ENCODE measurements around the gene REC8.
A peak's percentile ranks its signal among the peaks of the same experiment; 100 is the strongest.

Gene REC8

GRCh38 chr14:24160850-24161804, 10.8 kb upstream of the REC8 start, which contains the start of gene IRF9:
Gene IRF9, plus strand, starts transcription at chr14:24161265. Its CDS starts 880 bp downstream, at chr14:24162145.
- peak; percentile 99 for DNase-seq (ENCODE audit: low read depth, low spot score)
- H3K4me3 ChIP-seq (ENCODE audit: low read length) = 0 out of 2 replicates have a peak within 1 kb of the TSS, but pooled peaks have one; percentile 4
- no peaks in the 10 kb centered on the region for H3K9me3 ChIP-seq (ENCODE audit: control insufficient read depth, insufficient read depth, low read length)
- H3K27ac ChIP-seq (ENCODE audit: low read length) = no peak within 1 kb of the TSS
- H3K4me1 ChIP-seq (ENCODE audit: control insufficient read depth, insufficient read depth, low read length) = no peaks in the 10 kb centered on the region
- WGBS (ENCODE audit: insufficient coverage, insufficient read length) = no CpG with 5 or more reads among the region's 12 CpGs
- H3K36me3 ChIP-seq (ENCODE audit: control insufficient read depth, insufficient read depth, low read length) = peaks cover 31% of the 10 kb centered on the region
- no peaks in the 10 kb centered on the region for H3K27me3 ChIP-seq (ENCODE audit: control insufficient read depth, insufficient read depth, low read length)

GRCh38 chr14:24162093-24162492, 9.8 kb upstream of the REC8 start:
- no CpG with 5 or more reads among the region's 8 CpGs for WGBS (ENCODE audit: insufficient coverage, insufficient read length)
- Histone ChIP-seq H3K4me3 (ENCODE audit: low read length) (no peak overlapping the region), H3K36me3 (ENCODE audit: control insufficient read depth, insufficient read depth, low read length) (peaks cover 27% of the 10 kb centered on the region), H3K27me3 (ENCODE audit: control insufficient read depth, insufficient read depth, low read length) (no peaks in the 10 kb centered on the region), H3K4me1 (ENCODE audit: control insufficient read depth, insufficient read depth, low read length) (no peaks in the 10 kb centered on the region), H3K9me3 (ENCODE audit: control insufficient read depth, insufficient read depth, low read length) (no peaks in the 10 kb centered on the region), H3K27ac (ENCODE audit: low read length) (no peak overlapping the region)
- no peak for DNase-seq (ENCODE audit: low read depth, low spot score)

GRCh38 chr14:24164518-24164991, 7.3 kb upstream of the REC8 start:
- DNase-seq (ENCODE audit: low read depth, low spot score) = no peak
- no peaks in the 10 kb centered on the region for H3K9me3 ChIP-seq (ENCODE audit: control insufficient read depth, insufficient read depth, low read length)
- H3K36me3 ChIP-seq (ENCODE audit: control insufficient read depth, insufficient read depth, low read length) = peaks cover 16% of the 10 kb centered on the region
- H3K27me3 ChIP-seq (ENCODE audit: control insufficient read depth, insufficient read depth, low read length) = no peaks in the 10 kb centered on the region
- no CpG with 5 or more reads among the region's 14 CpGs for WGBS (ENCODE audit: insufficient coverage, insufficient read length)
- H3K4me1 ChIP-seq (ENCODE audit: control insufficient read depth, insufficient read depth, low read length) = no peaks in the 10 kb centered on the region
- no peak overlapping the region for H3K27ac ChIP-seq (ENCODE audit: low read length)
- H3K4me3 ChIP-seq (ENCODE audit: low read length) = no peak overlapping the region

GRCh38 chr14:24165785-24166184, 6.1 kb upstream of the REC8 start:
- H3K36me3 ChIP-seq (ENCODE audit: control insufficient read depth, insufficient read depth, low read length) = peaks cover 12% of the 10 kb centered on the region
- no CpG with 5 or more reads among the region's 5 CpGs for WGBS (ENCODE audit: insufficient coverage, insufficient read length)
- H3K4me1 ChIP-seq (ENCODE audit: control insufficient read depth, insufficient read depth, low read length) = no peaks in the 10 kb centered on the region

GRCh38 chr14:24167469-24168114, 4.3 kb upstream of the REC8 start:
- H3K27ac ChIP-seq (ENCODE audit: low read length) = no peak overlapping the region
- peaks cover 4% of the 10 kb centered on the region; the same call in 1 of the 2 replicates for H3K4me1 ChIP-seq (ENCODE audit: control insufficient read depth, insufficient read depth, low read length)
- no peaks in the 10 kb centered on the region for H3K27me3 ChIP-seq (ENCODE audit: control insufficient read depth, insufficient read depth, low read length)
- DNase-seq (ENCODE audit: low read depth, low spot score) = no peak
- H3K9me3 ChIP-seq (ENCODE audit: control insufficient read depth, insufficient read depth, low read length) = no peaks in the 10 kb centered on the region
- no CpG with 5 or more reads among the region's 3 CpGs for WGBS (ENCODE audit: insufficient coverage, insufficient read length)
- no peak overlapping the region for H3K4me3 ChIP-seq (ENCODE audit: low read length)
- H3K36me3 ChIP-seq (ENCODE audit: control insufficient read depth, insufficient read depth, low read length) = peaks cover 12% of the 10 kb centered on the region

More at GRCh38 chr14:24165785-24166184, 6.1 kb upstream of the REC8 start:
- no peaks in the 10 kb centered on the region for H3K9me3 ChIP-seq (ENCODE audit: control insufficient read depth, insufficient read depth, low read length)
- no peak overlapping the region for H3K27ac ChIP-seq (ENCODE audit: low read length)
- H3K27me3 ChIP-seq (ENCODE audit: control insufficient read depth, insufficient read depth, low read length) = no peaks in the 10 kb centered on the region
- no peak overlapping the region for H3K4me3 ChIP-seq (ENCODE audit: low read length)
- DNase-seq (ENCODE audit: low read depth, low spot score) = no peak

GRCh38 chr14:24172261-24172860, 481 bp downstream of the REC8 start:
- H3K4me1 ChIP-seq (ENCODE audit: control insufficient read depth, insufficient read depth, low read length) = peaks cover 4% of the 10 kb centered on the region; the same call in 1 of the 2 replicates
- no peak for DNase-seq (ENCODE audit: low read depth, low spot score)
- no peaks in the 10 kb centered on the region; the same call in 1 of the 2 replicates for H3K36me3 ChIP-seq (ENCODE audit: control insufficient read depth, insufficient read depth, low read length)
- H3K4me3 ChIP-seq (ENCODE audit: low read length) = peak overlapping the region; percentile 42; the same call in 1 of the 2 replicates
- no peaks in the 10 kb centered on the region for H3K27me3 ChIP-seq (ENCODE audit: control insufficient read depth, insufficient read depth, low read length)
- WGBS (ENCODE audit: insufficient coverage, insufficient read length) = no CpG with 5 or more reads among the region's 30 CpGs
- H3K27ac ChIP-seq (ENCODE audit: low read length) = no peak overlapping the region
- no peaks in the 10 kb centered on the region for H3K9me3 ChIP-seq (ENCODE audit: control insufficient read depth, insufficient read depth, low read length)

GRCh38 chr14:24172871-24173281, 996 bp downstream of the REC8 start:
- Histone ChIP-seq H3K4me1 (ENCODE audit: control insufficient read depth, insufficient read depth, low read length) (peaks cover 4% of the 10 kb centered on the region; the same call in 1 of the 2 replicates), H3K4me3 (ENCODE audit: low read length) (no peak overlapping the region), H3K36me3 (ENCODE audit: control insufficient read depth, insufficient read depth, low read length) (peaks cover 3% of the 10 kb centered on the region; the same call in 1 of the 2 replicates), H3K27me3 (ENCODE audit: control insufficient read depth, insufficient read depth, low read length) (no peaks in the 10 kb centered on the region), H3K27ac (ENCODE audit: low read length) (no peak overlapping the region), H3K9me3 (ENCODE audit: control insufficient read depth, insufficient read depth, low read length) (no peaks in the 10 kb centered on the region)
- DNase-seq (ENCODE audit: low read depth, low spot score) = no peak
- WGBS (ENCODE audit: insufficient coverage, insufficient read length) = no CpG with 5 or more reads among the region's 20 CpGs

- DNase-seq (ENCODE audit: low read depth, low spot score) = no peak
- Histone ChIP-seq H3K4me1 (ENCODE audit: control insufficient read depth, insufficient read depth, low read length) (peaks cover 4% of the 10 kb centered on the region; the same call in 1 of the 2 replicates), H3K27ac (ENCODE audit: low read length) (no peak overlapping the region), H3K4me3 (ENCODE audit: low read length) (no peak overlapping the region), H3K36me3 (ENCODE audit: control insufficient read depth, insufficient read depth, low read length) (peaks cover 29% of the 10 kb centered on the region), H3K27me3 (ENCODE audit: control insufficient read depth, insufficient read depth, low read length) (no peaks in the 10 kb centered on the region), H3K9me3 (ENCODE audit: control insufficient read depth, insufficient read depth, low read length) (no peaks in the 10 kb centered on the region)
- WGBS (ENCODE audit: insufficient coverage, insufficient read length) = no CpG with 5 or more reads among the region's 5 CpGs
These were observed 4.7 kb downstream of the REC8 start for GRCh38 chr14:24176599-24176998.

GRCh38 chr14:24177041-24177825, 5.4 kb downstream of the REC8 start:
- no CpG with 5 or more reads among the region's 12 CpGs for WGBS (ENCODE audit: insufficient coverage, insufficient read length)
- Histone ChIP-seq H3K4me1 (ENCODE audit: control insufficient read depth, insufficient read depth, low read length) (peaks cover 3% of the 10 kb centered on the region; the same call in 1 of the 2 replicates), H3K9me3 (ENCODE audit: control insufficient read depth, insufficient read depth, low read length) (no peaks in the 10 kb centered on the region), H3K36me3 (ENCODE audit: control insufficient read depth, insufficient read depth, low read length) (peaks cover 35% of the 10 kb centered on the region), H3K27me3 (ENCODE audit: control insufficient read depth, insufficient read depth, low read length) (no peaks in the 10 kb centered on the region), H3K4me3 (ENCODE audit: low read length) (no peak overlapping the region), H3K27ac (ENCODE audit: low read length) (no peak overlapping the region)
- DNase-seq (ENCODE audit: low read depth, low spot score) = no peak

Measured in iPS DF 6.9 (cell line).